Measurements from ENCODE around the gene ACSL3.

- TF ChIP-seq CTCF (IDR thresholded peaks at IDR 0.05) = no peak
- TF ChIP-seq POLR2A (IDR thresholded peaks at IDR 0.05) = no peak
These were observed 81.7 kb downstream of the ACSL3 start for GRCh38 chr2:222942561-222942960.

Data from sigmoid colon (tissue), 3 donors.